ENCODE results near the gene BCL2L1.

Gene BCL2L1

DNA sequence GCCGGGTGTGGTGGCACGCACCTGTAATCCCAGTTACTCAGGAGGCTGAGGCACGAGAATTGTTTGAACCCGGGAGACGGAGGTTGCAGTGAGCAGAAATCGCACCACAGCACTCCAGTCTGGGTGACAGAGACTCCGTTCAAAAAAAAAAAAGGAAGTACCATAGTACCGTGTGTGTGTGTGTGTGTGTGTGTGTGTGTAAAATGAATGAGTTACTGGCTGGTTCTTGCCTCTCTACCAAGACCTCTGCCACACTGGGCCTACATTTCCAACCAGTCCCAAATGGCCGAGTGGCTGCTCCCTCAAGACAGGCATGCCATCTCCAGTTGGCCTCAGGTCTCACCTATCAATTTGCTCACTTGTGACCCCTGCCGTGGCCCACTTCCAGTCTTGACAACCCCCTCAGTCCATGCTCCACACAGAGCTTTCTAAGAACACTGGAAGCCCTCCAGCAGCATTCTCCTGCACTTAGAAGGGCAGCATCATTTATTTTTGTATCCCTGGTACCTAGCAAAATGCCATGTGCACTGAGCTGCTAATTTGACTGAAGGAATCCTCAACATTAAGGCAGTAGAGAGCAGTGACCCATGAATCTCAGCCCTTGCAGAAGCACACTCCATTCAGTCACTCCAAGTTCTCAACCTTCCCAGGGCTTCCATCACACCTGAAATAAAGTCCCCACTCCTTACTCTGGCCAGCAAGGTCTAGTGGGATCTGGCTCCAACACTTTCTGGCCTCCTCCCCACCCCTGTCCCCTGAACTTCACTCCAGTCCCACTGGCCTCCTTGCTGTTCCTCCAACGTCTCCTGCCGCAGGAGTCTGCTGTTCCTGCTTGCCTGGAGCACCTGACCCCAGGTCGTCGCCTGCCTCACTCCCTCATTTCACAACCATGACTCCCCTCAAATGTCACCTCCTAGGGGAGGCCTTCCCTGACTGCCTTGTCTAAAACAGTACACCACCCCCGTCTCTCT, 55.1 kb downstream of the BCL2L1 start:
- Histone ChIP-seq H4K20me1 (ENCODE audit: insufficient read depth, low read length) (no peaks in the 10 kb centered on the region), H3K79me2 (ENCODE audit: low read length) (peaks cover 14% of the 10 kb centered on the region), H3K4me2 (ENCODE audit: low read length) (no peak overlapping the region), H3K4me1 (ENCODE audit: low read length) (peaks cover 5% of the 10 kb centered on the region; the same call in 1 of the 2 replicates), H3K9me3 (ENCODE audit: insufficient read depth, low read length) (no peaks in the 10 kb centered on the region), H3K27me3 (ENCODE audit: low read depth, low read length) (no peaks in the 10 kb centered on the region), H2AFZ (ENCODE audit: low read depth, low read length) (no peak overlapping the region), H3K9ac (ENCODE audit: low read length) (no peak overlapping the region), H3K27ac (ENCODE audit: low read length) (no peak overlapping the region), H3K36me3 (replicated peaks; ENCODE audit: low read depth, low read length) (peaks cover 22% of the 10 kb centered on the region), H3K4me3 (ENCODE audit: low read length) (no peak overlapping the region)
- TF ChIP-seq CTCF (IDR thresholded peaks at IDR 0.05; ENCODE audit: low read depth, low read length) (no peak), EZH2phosphoT487 (IDR thresholded peaks at IDR 0.05; ENCODE audit: low read depth) (no peak)

DNA sequence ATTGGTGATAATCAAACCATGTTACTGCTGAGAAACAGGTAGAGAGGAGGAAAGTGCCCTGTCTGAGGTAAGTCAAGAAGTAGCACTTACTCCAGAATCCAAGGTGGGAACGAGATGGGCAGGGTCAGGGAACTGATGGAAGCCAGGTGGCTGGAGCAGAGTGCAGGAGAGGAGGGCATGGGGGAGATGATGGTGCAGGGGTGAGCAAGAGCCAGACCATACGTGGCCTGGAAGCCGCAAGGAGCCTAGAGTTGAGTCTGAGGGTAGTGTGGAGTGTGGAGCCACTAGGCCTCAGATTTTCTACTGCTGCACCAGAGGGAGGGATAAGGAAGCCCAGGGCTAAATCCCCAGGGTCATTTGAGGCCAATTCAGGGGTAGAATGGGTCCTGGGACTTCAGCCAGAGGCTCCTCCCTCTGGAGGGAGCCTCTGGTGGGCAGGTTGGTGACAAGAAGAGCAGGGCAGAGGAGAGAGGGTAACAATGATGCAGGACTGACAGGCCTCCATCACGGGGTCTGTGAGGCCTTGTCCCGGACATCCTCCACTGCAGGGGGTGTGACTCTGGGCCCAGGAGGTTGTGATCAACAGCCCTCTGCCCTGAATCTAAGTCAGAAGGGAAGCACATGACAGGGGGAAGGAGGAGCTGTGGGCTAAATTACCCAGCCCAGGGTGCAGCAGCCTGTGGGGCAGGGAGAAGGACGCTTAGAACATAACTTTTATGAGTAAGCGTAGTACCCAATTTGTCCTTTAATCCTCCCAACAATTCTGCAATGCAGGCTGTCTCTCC, 56.2 kb downstream of the BCL2L1 start:
- H3K79me2 ChIP-seq (ENCODE audit: low read length) = peaks cover 13% of the 10 kb centered on the region

GRCh38 chr20:31665753-31666152, 56.9 kb downstream of the BCL2L1 start:
- Histone ChIP-seq H3K4me2 (ENCODE audit: low read length) (no peak overlapping the region), H4K20me1 (ENCODE audit: insufficient read depth, low read length) (no peaks in the 10 kb centered on the region), H3K4me3 (ENCODE audit: low read length) (no peak overlapping the region), H2AFZ (ENCODE audit: low read depth, low read length) (no peak overlapping the region), H3K9me3 (ENCODE audit: insufficient read depth, low read length) (no peaks in the 10 kb centered on the region), H3K27me3 (ENCODE audit: low read depth, low read length) (no peaks in the 10 kb centered on the region), H3K9ac (ENCODE audit: low read length) (no peak overlapping the region), H3K36me3 (replicated peaks; ENCODE audit: low read depth, low read length) (peaks cover 22% of the 10 kb centered on the region), H3K79me2 (ENCODE audit: low read length) (peaks cover 7% of the 10 kb centered on the region; the same call in 1 of the 2 replicates), H3K4me1 (ENCODE audit: low read length) (peaks cover 18% of the 10 kb centered on the region), H3K27ac (ENCODE audit: low read length) (no peak overlapping the region)
- no peak for TF ChIP-seq EZH2phosphoT487 (IDR thresholded peaks at IDR 0.05; ENCODE audit: low read depth)
- TF ChIP-seq CTCF (IDR thresholded peaks at IDR 0.05; ENCODE audit: low read depth, low read length) = no peak

More for the DNA sequence above, 56.2 kb downstream of the BCL2L1 start:
- Histone ChIP-seq H3K4me1 (ENCODE audit: low read length) (peaks cover 15% of the 10 kb centered on the region), H3K4me2 (ENCODE audit: low read length) (no peak overlapping the region), H3K27ac (ENCODE audit: low read length) (no peak overlapping the region), H3K36me3 (replicated peaks; ENCODE audit: low read depth, low read length) (peaks cover 22% of the 10 kb centered on the region), H3K9me3 (ENCODE audit: insufficient read depth, low read length) (no peaks in the 10 kb centered on the region), H3K4me3 (ENCODE audit: low read length) (no peak overlapping the region), H3K27me3 (ENCODE audit: low read depth, low read length) (no peaks in the 10 kb centered on the region), H2AFZ (ENCODE audit: low read depth, low read length) (no peak overlapping the region), H4K20me1 (ENCODE audit: insufficient read depth, low read length) (no peaks in the 10 kb centered on the region), H3K9ac (ENCODE audit: low read length) (no peak overlapping the region)
- TF ChIP-seq CTCF (IDR thresholded peaks at IDR 0.05; ENCODE audit: low read depth, low read length) (no peak), EZH2phosphoT487 (IDR thresholded peaks at IDR 0.05; ENCODE audit: low read depth) (no peak)

All from OCI-LY3 (cell line).